ENCODE measurements around the gene ABCA4.

ABCA4 gene

GRCh38 chr1:94115254-94115899 is 5.6 kb downstream of the ABCA4 start:
- ATAC-seq (no peak), DNase-seq (ENCODE audit: low spot score in 2 of 2) (no peak)
- no peaks in the 10 kb centered on the region for H3K4me1 Mint-ChIP-seq
- H3K36me3 Mint-ChIP-seq: no peaks in the 10 kb centered on the region
- H3K4me3 Mint-ChIP-seq: no peak overlapping the region
- no peak overlapping the region for H3K27ac Mint-ChIP-seq
- no peaks in the 10 kb centered on the region for H3K9me3 Mint-ChIP-seq

- no peak for DNase-seq (ENCODE audit: low spot score in 2 of 2)
- H3K27ac Mint-ChIP-seq: no peak overlapping the region
- H3K4me3 Mint-ChIP-seq: no peak overlapping the region
- no peaks in the 10 kb centered on the region for H3K36me3 Mint-ChIP-seq
- H3K4me1 Mint-ChIP-seq: no peaks in the 10 kb centered on the region
- H3K9me3 Mint-ChIP-seq: no peaks in the 10 kb centered on the region
- ATAC-seq: no peak
These were observed 7.2 kb downstream of the ABCA4 start for GRCh38 chr1:94113589-94114226.

GRCh38 chr1:94111879-94112278 is 9.1 kb downstream of the ABCA4 start:
- Mint-ChIP-seq H3K9me3 (no peaks in the 10 kb centered on the region), H3K4me3 (no peak overlapping the region), H3K36me3 (no peaks in the 10 kb centered on the region), H3K27ac (no peak overlapping the region), H3K4me1 (peaks cover 12% of the 10 kb centered on the region)
- ATAC-seq (no peak), DNase-seq (ENCODE audit: low spot score in 2 of 2) (no peak)

- Mint-ChIP-seq H3K27ac (no peak overlapping the region), H3K9me3 (no peaks in the 10 kb centered on the region), H3K4me3 (no peak overlapping the region), H3K36me3 (no peaks in the 10 kb centered on the region), H3K4me1 (peaks cover 16% of the 10 kb centered on the region)
- no peak for DNase-seq (ENCODE audit: low spot score in 2 of 2)
- no peak for ATAC-seq
These were observed 9.8 kb downstream of the ABCA4 start for GRCh38 chr1:94110946-94111740.

GRCh38 chr1:94110021-94110761 is 10.8 kb downstream of the ABCA4 start:
- ATAC-seq: no peak

GRCh38 chr1:94109478-94109877 is 11.5 kb downstream of the ABCA4 start:
- H3K27ac Mint-ChIP-seq: no peak overlapping the region
- no peaks in the 10 kb centered on the region for H3K9me3 Mint-ChIP-seq
- H3K36me3 Mint-ChIP-seq: no peaks in the 10 kb centered on the region
- no peak overlapping the region for H3K4me3 Mint-ChIP-seq
- H3K4me1 Mint-ChIP-seq: peaks cover 21% of the 10 kb centered on the region
- no peak for DNase-seq (ENCODE audit: low spot score in 2 of 2)
- no peak for ATAC-seq

More at GRCh38 chr1:94110021-94110761, 10.8 kb downstream of the ABCA4 start:
- DNase-seq (ENCODE audit: low spot score in 2 of 2): no peak
- peaks cover 17% of the 10 kb centered on the region for H3K4me1 Mint-ChIP-seq
- H3K9me3 Mint-ChIP-seq: no peaks in the 10 kb centered on the region
- no peak overlapping the region for H3K27ac Mint-ChIP-seq
- no peaks in the 10 kb centered on the region for H3K36me3 Mint-ChIP-seq
- H3K4me3 Mint-ChIP-seq: no peak overlapping the region

- ATAC-seq: no peak
- H3K36me3 Mint-ChIP-seq: no peaks in the 10 kb centered on the region
These were observed 13.8 kb downstream of the ABCA4 start for GRCh38 chr1:94107141-94107540.

GRCh38 chr1:94106716-94107115 is 14.2 kb downstream of the ABCA4 start:
- DNase-seq (ENCODE audit: low spot score in 2 of 2) (no peak), ATAC-seq (no peak)
- no peaks in the 10 kb centered on the region for H3K36me3 Mint-ChIP-seq
- peak overlapping the region; percentile 63 for H3K27ac Mint-ChIP-seq
- no peak overlapping the region for H3K4me3 Mint-ChIP-seq
- no peaks in the 10 kb centered on the region for H3K9me3 Mint-ChIP-seq
- peaks cover 21% of the 10 kb centered on the region for H3K4me1 Mint-ChIP-seq

More at GRCh38 chr1:94107141-94107540, 13.8 kb downstream of the ABCA4 start:
- peak overlapping the region; percentile 63 for H3K27ac Mint-ChIP-seq
- no peak overlapping the region for H3K4me3 Mint-ChIP-seq
- no peak for DNase-seq (ENCODE audit: low spot score in 2 of 2)
- H3K4me1 Mint-ChIP-seq: peaks cover 21% of the 10 kb centered on the region
- no peaks in the 10 kb centered on the region for H3K9me3 Mint-ChIP-seq

GRCh38 chr1:94105957-94106529 is 14.9 kb downstream of the ABCA4 start:
- DNase-seq (ENCODE audit: low spot score in 2 of 2) (no peak), ATAC-seq (peak; percentile 29)
- Mint-ChIP-seq H3K4me1 (peaks cover 21% of the 10 kb centered on the region), H3K9me3 (no peaks in the 10 kb centered on the region), H3K27ac (no peak overlapping the region), H3K4me3 (no peak overlapping the region), H3K36me3 (no peaks in the 10 kb centered on the region)

GRCh38 chr1:94105581-94105952 is 15.4 kb downstream of the ABCA4 start:
- DNase-seq (ENCODE audit: low spot score in 2 of 2) (no peak), ATAC-seq (no peak)
- Mint-ChIP-seq H3K4me3 (no peak overlapping the region), H3K36me3 (no peaks in the 10 kb centered on the region), H3K4me1 (peaks cover 21% of the 10 kb centered on the region), H3K27ac (no peak overlapping the region), H3K9me3 (no peaks in the 10 kb centered on the region)

GRCh38 chr1:94104776-94105580 is 16.0 kb downstream of the ABCA4 start:
- no peaks in the 10 kb centered on the region for H3K9me3 Mint-ChIP-seq
- peaks cover 21% of the 10 kb centered on the region for H3K4me1 Mint-ChIP-seq
- no peak overlapping the region for H3K4me3 Mint-ChIP-seq
- no peaks in the 10 kb centered on the region for H3K36me3 Mint-ChIP-seq
- H3K27ac Mint-ChIP-seq: no peak overlapping the region
- DNase-seq (ENCODE audit: low spot score in 2 of 2): no peak
- ATAC-seq: no peak

- Mint-ChIP-seq H3K4me1 (peaks cover 21% of the 10 kb centered on the region), H3K27ac (no peak overlapping the region), H3K4me3 (no peak overlapping the region), H3K9me3 (no peaks in the 10 kb centered on the region), H3K36me3 (no peaks in the 10 kb centered on the region)
- DNase-seq (ENCODE audit: low spot score in 2 of 2) (no peak), ATAC-seq (no peak)
These were observed 16.7 kb downstream of the ABCA4 start for GRCh38 chr1:94104127-94104684.

GRCh38 chr1:94103608-94104007 is 17.3 kb downstream of the ABCA4 start:
- no peak for ATAC-seq
- Mint-ChIP-seq H3K4me1 (peaks cover 21% of the 10 kb centered on the region), H3K4me3 (no peak overlapping the region), H3K36me3 (no peaks in the 10 kb centered on the region), H3K9me3 (no peaks in the 10 kb centered on the region), H3K27ac (no peak overlapping the region)
- no peak for DNase-seq (ENCODE audit: low spot score in 2 of 2)

Data from stimulated activated effector memory CD8-positive, alpha-beta T cell treated with anti-CD3 and anti-CD28 coated beads, Interleukin-12 subunit alpha, Interleukin-12 subunit beta, amount 100 ng/mL, for 72 hours (primary cell).